ENCODE data around the gene RNF220. TPM values are rescaled to one million over a fixed set of nuclear protein-coding genes. Genes with fewer than 3 reads are reported as not detected.
A peak's percentile ranks its signal among the peaks of the same experiment; 100 is the strongest.

Gene RNF220
- polyA plus RNA-seq, 1 donor from 2014 or later = 101 TPM

GRCh38 chr1:44436401-44437106 lies 31.5 kb downstream of the RNF220 start:
- peaks cover 0 to 9% (median 0%) of the 10 kb centered on the region in 3 donors for H3K9me3 Mint-ChIP-seq
- H3K4me1 Mint-ChIP-seq = peaks cover 0 to 7% (median 0%) of the 10 kb centered on the region in 3 donors
- peaks cover 2% of the 10 kb centered on the region for H3K36me3 Mint-ChIP-seq
- peaks cover 13% of the 10 kb centered on the region for H3K27me3 Mint-ChIP-seq
- no peak overlapping the region for H3K27ac Mint-ChIP-seq
- H3K4me3 Mint-ChIP-seq = no peak overlapping the region

DNA sequence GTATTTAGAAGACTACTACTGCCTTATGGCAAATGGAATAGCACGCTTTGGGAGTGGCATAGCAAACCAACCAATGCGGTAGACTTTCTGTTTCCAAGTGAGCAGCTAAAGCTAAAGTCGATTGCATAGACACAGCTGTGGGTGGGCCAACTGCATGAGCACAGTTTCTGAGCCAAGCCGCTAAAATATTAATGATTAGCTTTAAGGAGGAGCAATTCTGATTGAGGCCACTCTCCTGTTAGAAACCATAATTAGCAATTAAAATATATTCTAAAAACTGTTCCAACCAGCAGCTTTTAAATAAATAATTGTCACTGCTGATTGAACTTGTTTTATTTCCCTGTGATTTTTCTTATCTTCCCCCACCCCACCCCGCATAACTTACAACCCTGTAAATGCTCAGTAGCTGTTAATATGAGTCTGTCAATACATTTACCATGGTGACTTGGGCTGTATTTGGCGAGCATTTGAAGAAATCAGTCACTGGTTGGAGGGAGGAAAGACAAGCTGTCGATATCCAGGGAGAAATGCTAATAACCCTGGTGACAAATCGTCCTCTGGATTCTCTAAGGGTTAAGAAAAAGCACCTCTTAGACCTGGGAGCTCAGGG lies 32.2 kb downstream of the RNF220 start:
- peaks cover 13% of the 10 kb centered on the region for H3K27me3 Mint-ChIP-seq
- peaks cover 0 to 6% (median 0%) of the 10 kb centered on the region in 3 donors for H3K9me3 Mint-ChIP-seq
- H3K4me1 Mint-ChIP-seq = peaks cover 0 to 7% (median 0%) of the 10 kb centered on the region in 3 donors

DNA sequence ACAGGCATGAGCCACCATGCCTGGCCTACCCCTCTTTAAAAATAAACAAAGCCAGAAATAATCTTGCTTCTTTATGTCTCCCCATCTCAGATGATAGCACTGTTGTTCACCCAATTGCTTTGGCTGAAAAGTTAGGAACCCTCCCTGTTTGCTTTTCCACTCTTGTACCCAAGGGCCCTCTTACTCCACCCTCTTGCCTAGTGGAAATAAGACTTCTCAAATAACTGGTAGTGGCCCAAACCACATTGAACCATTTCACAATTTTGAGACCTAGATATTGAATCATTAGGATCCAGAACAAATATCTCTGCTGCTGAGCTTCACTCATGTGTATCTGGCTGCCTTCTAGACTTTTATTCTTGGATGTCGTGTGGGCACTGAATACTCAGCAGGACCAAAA lies 37.7 kb downstream of the RNF220 start:
- H3K4me1 Mint-ChIP-seq = no peaks in the 10 kb centered on the region
- peak overlapping the region in 1 of 3 donors; percentile 37 for H3K27ac Mint-ChIP-seq
- H3K9me3 Mint-ChIP-seq = peaks cover 0 to 2% (median 0%) of the 10 kb centered on the region in 3 donors
- no peak overlapping the region for H3K4me3 Mint-ChIP-seq
- peaks cover 2% of the 10 kb centered on the region for H3K36me3 Mint-ChIP-seq
- peaks cover 9% of the 10 kb centered on the region for H3K27me3 Mint-ChIP-seq

More for the DNA sequence above, 32.2 kb downstream of the RNF220 start:
- H3K4me3 Mint-ChIP-seq = no peak overlapping the region
- no peak overlapping the region for H3K27ac Mint-ChIP-seq
- H3K36me3 Mint-ChIP-seq = peaks cover 2% of the 10 kb centered on the region

GRCh38 chr1:44447051-44447810 lies 42.2 kb downstream of the RNF220 start:
- Mint-ChIP-seq H3K4me1 (no peaks in the 10 kb centered on the region), H3K36me3 (peaks cover 2% of the 10 kb centered on the region), H3K27me3 (peaks cover 18% of the 10 kb centered on the region), H3K27ac (peak overlapping the region in 1 of 3 donors; percentile 24), H3K9me3 (peaks cover 0 to 2% (median 0%) of the 10 kb centered on the region in 3 donors), H3K4me3 (no peak overlapping the region)

GRCh38 chr1:44453798-44454349 lies 48.8 kb downstream of the RNF220 start:
- Mint-ChIP-seq H3K27ac (no peak overlapping the region), H3K4me1 (no peaks in the 10 kb centered on the region), H3K36me3 (no peaks in the 10 kb centered on the region), H3K27me3 (peaks cover 21% of the 10 kb centered on the region), H3K4me3 (no peak overlapping the region), H3K9me3 (peaks cover 9 to 13% (median 12%) of the 10 kb centered on the region in 3 donors)

GRCh38 chr1:44454704-44455103 lies 49.6 kb downstream of the RNF220 start:
- Mint-ChIP-seq H3K9me3 (peaks cover 9 to 13% (median 12%) of the 10 kb centered on the region in 3 donors), H3K4me1 (no peaks in the 10 kb centered on the region), H3K27ac (no peak overlapping the region), H3K36me3 (no peaks in the 10 kb centered on the region), H3K4me3 (no peak overlapping the region), H3K27me3 (peaks cover 24% of the 10 kb centered on the region)

DNA sequence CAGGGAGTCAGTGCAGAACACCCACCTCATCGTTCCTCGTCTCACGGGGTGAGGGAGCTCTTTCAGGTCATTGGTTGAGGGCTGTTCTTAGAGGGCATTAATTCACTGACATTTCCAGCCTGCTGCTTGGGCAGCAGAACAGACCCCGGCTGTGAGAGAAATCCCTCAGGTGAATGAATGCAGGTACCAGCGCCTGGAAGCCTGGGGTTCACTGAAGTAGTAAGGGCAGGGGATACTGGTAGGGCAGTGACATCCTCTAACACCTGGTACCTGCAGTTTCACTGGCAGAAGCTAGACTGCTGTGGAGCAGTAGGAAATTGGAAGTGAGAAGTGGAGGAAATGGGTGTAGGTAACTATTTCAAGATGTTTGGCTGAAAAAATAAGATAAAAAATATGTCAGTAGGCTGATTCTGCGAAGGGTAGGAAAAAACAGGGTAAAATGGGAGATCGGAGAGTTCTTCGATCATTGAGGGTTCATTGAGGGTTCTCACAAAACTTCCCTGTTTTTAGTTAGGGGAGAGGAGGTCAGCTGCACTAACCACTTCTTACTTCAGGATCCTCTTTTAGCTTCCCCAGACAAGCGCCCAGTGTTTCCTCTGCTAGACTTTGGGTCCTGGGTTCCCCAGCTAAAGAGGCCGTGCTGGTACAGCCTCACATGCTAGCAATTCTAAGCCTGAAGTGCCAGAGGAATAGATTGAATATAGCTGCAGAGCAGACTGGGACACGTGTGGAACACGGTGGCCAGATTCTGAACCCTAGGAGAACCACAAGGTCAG lies 55.2 kb downstream of the RNF220 start:
- Mint-ChIP-seq H3K36me3 (no peaks in the 10 kb centered on the region), H3K27me3 (peaks cover 26% of the 10 kb centered on the region), H3K9me3 (peaks cover 0 to 5% (median 3%) of the 10 kb centered on the region in 3 donors), H3K4me3 (no peak overlapping the region), H3K27ac (no peak overlapping the region), H3K4me1 (peaks cover 0 to 2% (median 0%) of the 10 kb centered on the region in 3 donors)

GRCh38 chr1:44464361-44464760 lies 59.3 kb downstream of the RNF220 start:
- Mint-ChIP-seq H3K27me3 (peaks cover 21% of the 10 kb centered on the region), H3K36me3 (no peaks in the 10 kb centered on the region), H3K27ac (no peak overlapping the region), H3K9me3 (peaks cover 0 to 7% (median 3%) of the 10 kb centered on the region in 3 donors), H3K4me1 (peaks cover 0 to 2% (median 0%) of the 10 kb centered on the region in 3 donors), H3K4me3 (no peak overlapping the region)

DNA sequence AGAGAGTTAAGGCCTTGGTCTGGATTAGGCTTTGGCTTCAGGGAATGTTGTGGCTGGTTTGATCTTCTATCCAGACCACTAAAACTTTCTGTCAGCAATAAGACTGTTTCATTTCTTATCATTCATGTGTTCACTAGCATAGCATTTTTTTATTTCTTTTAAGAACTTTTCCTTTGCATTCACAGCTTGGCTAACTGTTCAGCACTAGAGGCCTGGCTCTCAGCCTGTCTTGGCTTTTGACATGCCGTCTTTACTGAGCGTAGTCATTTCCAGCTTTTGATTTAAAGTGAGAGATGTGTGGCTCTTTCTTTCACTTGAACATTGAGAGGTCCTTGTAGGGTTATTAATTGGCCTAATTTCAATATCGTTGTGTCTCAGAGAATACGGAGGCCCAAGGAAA lies 62.5 kb downstream of the RNF220 start:
- no peak overlapping the region for H3K4me3 Mint-ChIP-seq
- peaks cover 2% of the 10 kb centered on the region for H3K36me3 Mint-ChIP-seq
- H3K27me3 Mint-ChIP-seq = peaks cover 16% of the 10 kb centered on the region
- no peak overlapping the region for H3K27ac Mint-ChIP-seq
- H3K4me1 Mint-ChIP-seq = peaks cover 0 to 4% (median 0%) of the 10 kb centered on the region in 3 donors
- H3K9me3 Mint-ChIP-seq = peaks cover 5 to 12% (median 6%) of the 10 kb centered on the region in 3 donors

DNA sequence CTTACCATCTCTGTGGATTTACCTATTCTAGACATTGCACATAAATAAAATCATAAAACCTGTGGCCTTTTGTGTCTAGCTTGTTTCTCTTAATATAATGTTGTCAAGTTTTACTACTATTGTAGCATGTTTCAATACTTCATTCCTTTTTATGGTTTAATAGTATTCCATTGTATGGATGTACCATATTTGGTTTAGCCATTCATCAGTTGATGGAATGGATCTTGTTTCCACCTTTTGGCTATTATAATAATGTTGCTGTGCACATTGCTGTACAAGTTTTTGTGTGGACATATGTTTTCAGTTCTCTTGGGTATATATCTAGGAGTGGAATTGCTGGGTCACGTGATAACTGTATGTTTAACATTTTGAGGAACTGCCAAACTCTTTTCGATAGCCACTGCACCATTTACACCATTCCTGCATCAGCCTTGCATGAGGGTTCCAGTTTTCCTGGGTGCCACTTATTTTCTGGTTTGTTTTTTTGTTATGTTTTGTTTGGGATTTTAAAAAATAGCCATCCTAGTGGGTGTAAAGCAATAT lies 66.9 kb downstream of the RNF220 start:
- peaks cover 0 to 11% (median 6%) of the 10 kb centered on the region in 3 donors for H3K4me1 Mint-ChIP-seq
- H3K27me3 Mint-ChIP-seq = peaks cover 5% of the 10 kb centered on the region
- H3K27ac Mint-ChIP-seq = no peak overlapping the region
- no peak overlapping the region for H3K4me3 Mint-ChIP-seq
- peaks cover 3 to 5% (median 5%) of the 10 kb centered on the region in 3 donors for H3K9me3 Mint-ChIP-seq
- H3K36me3 Mint-ChIP-seq = peaks cover 2% of the 10 kb centered on the region

DNA sequence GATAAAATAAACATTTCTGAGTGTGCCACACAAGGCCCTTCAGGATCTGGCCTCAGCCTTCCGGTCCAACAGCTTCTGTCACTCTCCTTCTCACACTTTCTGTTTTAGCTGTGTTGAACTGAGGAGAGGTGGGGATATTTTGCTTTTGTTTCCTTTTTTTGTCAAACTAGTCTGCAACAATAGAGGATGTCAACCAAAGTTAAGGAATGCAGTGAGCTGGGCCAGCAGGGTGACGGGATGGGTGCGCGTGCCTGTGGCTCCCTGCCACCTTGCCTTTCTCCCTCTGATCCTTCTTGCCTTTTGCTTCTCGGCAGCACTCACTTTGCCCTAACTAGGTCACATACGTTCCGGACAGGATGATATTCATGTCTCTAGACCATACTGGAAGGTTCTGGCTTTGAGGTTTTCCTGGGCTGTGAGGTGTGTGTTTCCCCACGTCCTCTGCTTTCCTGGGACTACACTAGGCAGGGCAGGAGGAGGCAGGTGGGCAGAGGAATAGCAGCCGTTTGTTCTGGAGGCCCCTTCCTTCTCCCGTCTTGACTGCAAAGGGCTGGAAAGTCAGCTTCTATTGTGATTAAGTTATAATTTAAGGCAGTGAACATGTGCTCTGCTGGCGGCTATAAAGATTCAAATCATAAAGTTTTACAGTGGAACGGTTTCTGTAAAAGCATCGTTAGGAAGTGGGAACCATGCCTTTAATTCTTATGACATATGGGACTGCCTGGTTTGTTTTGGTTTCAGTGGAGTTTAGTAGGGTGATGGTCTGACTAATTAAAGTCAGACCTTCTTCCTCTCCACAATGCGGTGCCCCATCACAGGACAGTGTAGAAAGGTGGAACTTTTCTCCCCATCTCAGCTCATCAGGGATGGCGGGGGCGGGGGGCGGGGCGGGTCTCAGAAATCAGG lies 67.8 kb downstream of the RNF220 start:
- Mint-ChIP-seq H3K9me3 (peaks cover 3 to 5% (median 5%) of the 10 kb centered on the region in 3 donors), H3K36me3 (peaks cover 2% of the 10 kb centered on the region), H3K27ac (no peak overlapping the region), H3K4me1 (peaks cover 0 to 11% (median 6%) of the 10 kb centered on the region in 3 donors), H3K4me3 (peak overlapping the region in 3 of 4 donors; percentile 14 to 67 (median 58)), H3K27me3 (peaks cover 4% of the 10 kb centered on the region)

DNA sequence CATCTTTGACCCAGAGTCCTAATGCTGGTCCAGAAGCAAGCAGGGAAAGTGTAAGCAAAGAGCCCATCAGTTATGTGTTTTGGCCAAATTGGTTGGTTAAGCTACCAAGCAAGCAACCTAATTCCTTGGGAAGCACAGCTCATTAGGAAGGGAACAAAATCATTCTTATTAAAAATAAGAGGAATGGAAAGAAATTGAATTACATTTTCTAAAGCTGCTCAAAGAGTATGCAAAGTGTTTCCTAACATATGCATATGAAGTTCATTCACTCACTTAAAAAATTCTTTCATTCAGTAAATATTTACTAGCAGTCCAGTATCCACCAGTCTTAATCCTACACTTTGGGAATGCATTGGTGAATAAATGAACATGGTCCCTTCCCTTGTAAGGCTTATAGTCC lies 71.8 kb downstream of the RNF220 start:
- peaks cover 0 to 3% (median 2%) of the 10 kb centered on the region in 3 donors for H3K9me3 Mint-ChIP-seq
- peaks cover 12% of the 10 kb centered on the region for H3K27me3 Mint-ChIP-seq
- no peaks in the 10 kb centered on the region for H3K36me3 Mint-ChIP-seq

DNA sequence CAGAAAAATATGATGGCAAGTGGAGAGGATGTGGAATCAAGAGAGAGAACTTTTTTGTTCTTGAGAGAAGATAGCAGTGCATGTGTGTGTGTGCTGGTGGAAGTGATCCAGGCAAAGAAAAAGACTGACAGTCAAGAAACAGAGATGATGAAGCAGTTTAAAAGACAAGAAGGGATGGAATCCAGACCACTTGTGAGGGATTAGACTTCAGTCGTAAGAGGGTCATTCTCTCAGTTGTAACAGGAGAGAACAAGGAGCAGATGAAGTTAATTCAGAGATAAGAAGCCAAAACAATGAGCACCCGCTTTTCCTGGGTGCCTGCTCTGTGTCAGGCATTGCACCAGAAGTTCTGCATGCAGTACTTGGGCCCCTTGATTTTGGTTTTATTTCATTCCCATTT lies 76.6 kb downstream of the RNF220 start:
- H3K27me3 Mint-ChIP-seq = peaks cover 17% of the 10 kb centered on the region
- no peaks in the 10 kb centered on the region for H3K9me3 Mint-ChIP-seq
- H3K4me1 Mint-ChIP-seq = peaks cover 0 to 4% (median 0%) of the 10 kb centered on the region in 3 donors
- H3K4me3 Mint-ChIP-seq = no peak overlapping the region
- H3K36me3 Mint-ChIP-seq = no peaks in the 10 kb centered on the region
- H3K27ac Mint-ChIP-seq = no peak overlapping the region

More for the DNA sequence above, 71.8 kb downstream of the RNF220 start:
- Mint-ChIP-seq H3K4me3 (no peak overlapping the region), H3K27ac (no peak overlapping the region), H3K4me1 (peaks cover 0 to 11% (median 8%) of the 10 kb centered on the region in 3 donors)

All from IgD-negative memory B cell (primary cell).